Gastrocnemius medialis (tissue), 4 donors: ENCODE results near the gene HPS1. TPM values are rescaled to one million over a fixed set of nuclear protein-coding genes. Genes with fewer than 3 reads are reported as not detected.

Experiments used
- ATAC-seq, 2 donors: fragments of 150-250 bp; one replicate each; pipeline ENCODE4 v1.9.1; 2016
- DNase-seq, 2 donors: peaks; one replicate each; pipeline ENCODE4 v3.0.0-alpha.2; 2019
- H3K27ac ChIP-seq, 4 donors: fragments of 200-600 bp; sonication (generic); 1 replicate in 1 of 4; 2 replicates in 3 of 4; pipeline ENCODE4 v1.5.1; 2016 to 2018; ENCODE audit warnings: mild to moderate bottlenecking in 2 of 4, moderate library complexity in 1 of 4
- H3K27me3 ChIP-seq, 3 donors: fragments of 200-600 bp; sonication (generic) in 2 of 3; 1 replicate in 1 of 3; 2 replicates in 2 of 3; pipeline versions ENCODE4 v1.5.1 to v1.6.0; 2016 to 2019; ENCODE audit warnings: mild to moderate bottlenecking in 1 of 3, moderate library complexity in 1 of 3
- H3K36me3 ChIP-seq, 2 donors: fragments of 200-600 bp; sonication (generic) in 1 of 2; one replicate each; pipeline ENCODE4 v1.5.1; 2017 to 2018
- H3K4me1 ChIP-seq, 2 donors: fragments of 200-600 bp; sonication (generic) in 1 of 2; one replicate each; pipeline ENCODE4 v1.5.1; 2016 to 2017; ENCODE audit warnings: mild to moderate bottlenecking in 2 of 2
- H3K4me3 ChIP-seq, 4 donors: fragments of 200-600 bp; sonication (generic) in 3 of 4; 1 replicate in 1 of 4; 2 replicates in 3 of 4; pipeline ENCODE4 v1.5.1; 2016 to 2019; ENCODE audit warnings: mild to moderate bottlenecking in 2 of 4
- H3K9me3 ChIP-seq, 3 donors: fragments of 200-600 bp; sonication (generic) in 2 of 3; 1 replicate in 1 of 3; 2 replicates in 2 of 3; pipeline ENCODE4 v1.5.1; 2016 to 2019
- POLR2A ChIP-seq, 2 donors: fragments of 450-650 bp; IDR thresholded peaks; one replicate each; pipeline ENCODE4 v1.6.1; 2017; ENCODE audit warnings: antibody characterized with exemption in 2 of 2, mild to moderate bottlenecking in 2 of 2, moderate library complexity in 2 of 2
- in situ Hi-C, 4 donors: fragments of 200-750 bp; cut with MboI; loops; one replicate each; pipeline versions ENCODE4 v1.15.0 to v1.8.0; 2017; ENCODE audit warnings: low sequenced_read_pairs in 4 of 4
- intact Hi-C: fragments of 100-400 bp; cut with DNase I; formaldehyde crosslinking; loops from one replicate; pipeline ENCODE4 v1.15.1; 2023; ENCODE audit warnings: low total_unique reads
- total RNA-seq, 4 donors: library from RNA; depleted of rRNA; stranded (reverse); fragments of >200 nt; gene quantifications; one replicate each; pipeline versions ENCODE4 v1.1.0 to v1.2.3, GENCODE V29; 2016
- TF ChIP-seq, protein P1 (sequence below), 5 experiments: fragments of 450-650 bp in 3 of 5; fragments of 200-600 bp in 2 of 5; sonication (generic) in 2 of 5; IDR thresholded peaks in 4 of 5; conservative IDR thresholded peaks in 1 of 5; 1 replicate in 4 of 5; 2 replicates in 1 of 5; pipeline ENCODE4 v1.5.1; 2016 to 2019; ENCODE audit warnings: antibody characterized with exemption in 5 of 5, mild to moderate bottlenecking in 3 of 5, moderate library complexity in 3 of 5

Gene HPS1
- total RNA-seq, 4 donors from 2014 or later = 10.6 to 26.0 (median 18.3) TPM

DNA sequence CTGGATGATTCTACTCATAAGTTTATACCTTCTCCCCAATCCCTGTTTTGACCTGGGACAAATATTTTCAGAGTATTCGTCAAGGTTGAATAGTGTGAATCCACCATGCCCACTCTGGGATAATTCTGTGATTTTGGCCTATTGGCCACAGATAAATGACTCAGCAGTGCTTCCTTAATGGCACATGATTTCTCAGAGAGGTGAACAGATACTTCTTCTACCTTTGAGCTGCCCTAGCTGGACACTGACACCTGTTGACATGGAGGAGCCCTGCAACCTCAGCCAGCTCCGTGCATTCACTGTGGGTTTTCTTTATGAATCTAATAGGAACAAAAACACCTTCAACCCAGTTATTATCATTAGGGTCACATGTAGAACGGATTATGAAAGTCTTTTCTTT lies 40.9 kb upstream of the HPS1 start:
- Histone ChIP-seq H3K4me1 (no peaks in the 10 kb centered on the region), H3K27ac (no peak overlapping the region), H3K9me3 (no peaks in the 10 kb centered on the region), H3K4me3 (no peak overlapping the region), H3K36me3 (no peaks in the 10 kb centered on the region), H3K27me3 (no peaks in the 10 kb centered on the region)
- no peak for ATAC-seq
- in situ Hi-C loops = no loop called here
- intact Hi-C loops = no loop called here
- DNase-seq = no peak
- TF ChIP-seq POLR2A (IDR thresholded peaks at IDR 0.05) = no peak
- TF ChIP-seq, protein P1, sequence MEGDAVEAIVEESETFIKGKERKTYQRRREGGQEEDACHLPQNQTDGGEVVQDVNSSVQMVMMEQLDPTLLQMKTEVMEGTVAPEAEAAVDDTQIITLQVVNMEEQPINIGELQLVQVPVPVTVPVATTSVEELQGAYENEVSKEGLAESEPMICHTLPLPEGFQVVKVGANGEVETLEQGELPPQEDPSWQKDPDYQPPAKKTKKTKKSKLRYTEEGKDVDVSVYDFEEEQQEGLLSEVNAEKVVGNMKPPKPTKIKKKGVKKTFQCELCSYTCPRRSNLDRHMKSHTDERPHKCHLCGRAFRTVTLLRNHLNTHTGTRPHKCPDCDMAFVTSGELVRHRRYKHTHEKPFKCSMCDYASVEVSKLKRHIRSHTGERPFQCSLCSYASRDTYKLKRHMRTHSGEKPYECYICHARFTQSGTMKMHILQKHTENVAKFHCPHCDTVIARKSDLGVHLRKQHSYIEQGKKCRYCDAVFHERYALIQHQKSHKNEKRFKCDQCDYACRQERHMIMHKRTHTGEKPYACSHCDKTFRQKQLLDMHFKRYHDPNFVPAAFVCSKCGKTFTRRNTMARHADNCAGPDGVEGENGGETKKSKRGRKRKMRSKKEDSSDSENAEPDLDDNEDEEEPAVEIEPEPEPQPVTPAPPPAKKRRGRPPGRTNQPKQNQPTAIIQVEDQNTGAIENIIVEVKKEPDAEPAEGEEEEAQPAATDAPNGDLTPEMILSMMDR (IDR thresholded peaks at IDR 0.05 in 4 of 5, conservative IDR thresholded peaks at IDR 0.05 in 1 of 5) = no peak

DNA sequence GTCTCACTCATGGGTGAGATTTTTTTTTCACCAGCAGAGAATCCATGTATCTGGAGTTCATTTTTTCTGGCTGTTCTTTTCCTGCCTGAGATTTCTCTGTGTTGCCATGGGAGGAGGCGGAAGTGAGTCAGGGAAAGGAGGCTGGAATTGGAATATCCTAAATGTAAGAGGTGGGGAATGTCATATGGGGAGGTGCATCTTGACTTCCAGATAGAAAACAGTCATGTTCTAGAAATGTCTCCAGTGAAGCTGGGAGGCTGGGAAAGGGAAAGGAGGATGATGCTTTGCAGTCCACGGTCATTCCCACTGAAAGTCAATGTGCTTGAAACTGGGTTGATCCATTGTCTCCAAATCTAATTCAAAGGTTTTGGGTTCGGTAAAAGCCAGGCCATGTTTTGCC lies 39.7 kb upstream of the HPS1 start:
- no peaks in the 10 kb centered on the region for H3K9me3 ChIP-seq
- TF ChIP-seq POLR2A (IDR thresholded peaks at IDR 0.05) = no peak
- TF ChIP-seq, protein P1 (IDR thresholded peaks at IDR 0.05 in 4 of 5, conservative IDR thresholded peaks at IDR 0.05 in 1 of 5) = no peak
- DNase-seq (peak in 1 of 2 donors; percentile 15), ATAC-seq (peak in 1 of 2 donors; percentile 35)
- peak overlapping the region in 2 of 4 donors; percentile 36 to 44 for H3K27ac ChIP-seq
- H3K4me3 ChIP-seq = no peak overlapping the region
- intact Hi-C loops (no loop called here), in situ Hi-C loops (no loop called here)
- no peaks in the 10 kb centered on the region for H3K27me3 ChIP-seq
- H3K4me1 ChIP-seq = no peaks in the 10 kb centered on the region
- no peaks in the 10 kb centered on the region for H3K36me3 ChIP-seq

- Histone ChIP-seq H3K9me3 (no peaks in the 10 kb centered on the region), H3K4me1 (no peaks in the 10 kb centered on the region), H3K27me3 (no peaks in the 10 kb centered on the region), H3K36me3 (no peaks in the 10 kb centered on the region), H3K4me3 (no peak overlapping the region), H3K27ac (peak overlapping the region in 2 of 4 donors; percentile 36 to 44)
- in situ Hi-C loops = no loop called here
- TF ChIP-seq, protein P1 (IDR thresholded peaks at IDR 0.05 in 4 of 5, conservative IDR thresholded peaks at IDR 0.05 in 1 of 5) = no peak
- no peak for TF ChIP-seq POLR2A (IDR thresholded peaks at IDR 0.05)
- intact Hi-C loops = no loop called here
- ATAC-seq (no peak), DNase-seq (no peak)
These were observed 39.2 kb upstream of the HPS1 start for GRCh38 chr10:98485959-98486358.

GRCh38 chr10:98483658-98484057 lies 36.9 kb upstream of the HPS1 start:
- no peak for TF ChIP-seq POLR2A (IDR thresholded peaks at IDR 0.05)
- TF ChIP-seq, protein P1 (IDR thresholded peaks at IDR 0.05 in 4 of 5, conservative IDR thresholded peaks at IDR 0.05 in 1 of 5) = no peak
- H3K27ac ChIP-seq = no peak overlapping the region
- intact Hi-C loops (no loop called here), in situ Hi-C loops (no loop called here)
- no peaks in the 10 kb centered on the region for H3K4me1 ChIP-seq
- no peaks in the 10 kb centered on the region for H3K9me3 ChIP-seq
- DNase-seq (no peak), ATAC-seq (no peak)
- H3K36me3 ChIP-seq = no peaks in the 10 kb centered on the region
- H3K4me3 ChIP-seq = no peak overlapping the region
- H3K27me3 ChIP-seq = no peaks in the 10 kb centered on the region

- no peak overlapping the region for H3K4me3 ChIP-seq
- DNase-seq = no peak
- H3K27me3 ChIP-seq = no peaks in the 10 kb centered on the region
- H3K9me3 ChIP-seq = no peaks in the 10 kb centered on the region
- no peak overlapping the region for H3K27ac ChIP-seq
- no peak for TF ChIP-seq POLR2A (IDR thresholded peaks at IDR 0.05)
- TF ChIP-seq, protein P1 (IDR thresholded peaks at IDR 0.05 in 4 of 5, conservative IDR thresholded peaks at IDR 0.05 in 1 of 5) = no peak
- H3K4me1 ChIP-seq = no peaks in the 10 kb centered on the region
- intact Hi-C loops (no loop called here), in situ Hi-C loops (no loop called here)
- no peaks in the 10 kb centered on the region for H3K36me3 ChIP-seq
- ATAC-seq = no peak
These were observed 35.4 kb upstream of the HPS1 start for GRCh38 chr10:98482096-98482495.
